Stomach (tissue), 9 donors: Measurements from ENCODE around the gene NOP56. TPM values are rescaled to one million over a fixed set of nuclear protein-coding genes. Genes with fewer than 3 reads are reported as not detected.

Experiments
- DNase-seq, 2 donors: peaks; one replicate each; pipeline versions ENCODE4 v3.0.0 to v3.0.0-alpha.2; 2013 to 2019
- H3K27ac ChIP-seq, 5 donors: fragments of 200-600 bp in 4 of 5; sonication (generic) in 4 of 5; one replicate each; pipeline ENCODE4 v1.5.1; 2013 to 2019; ENCODE audit warnings: mild to moderate bottlenecking in 1 of 5, moderate library complexity in 1 of 5
- H3K27me3 ChIP-seq, 3 donors: fragments of 200-600 bp; sonication (generic); one replicate each; pipeline ENCODE4 v1.5.1; 2017 to 2019; ENCODE audit warnings: mixed run types in 1 of 3
- H3K36me3 ChIP-seq, 4 donors: fragments of 200-600 bp; sonication (generic); 1 replicate in 3 of 4; 2 replicates in 1 of 4; pipeline ENCODE4 v1.5.1; 2016 to 2019
- H3K4me1 ChIP-seq, 4 donors: fragments of 200-600 bp; sonication (generic); one replicate each; pipeline ENCODE4 v1.5.1; 2016 to 2019
- H3K4me3 ChIP-seq, 4 donors: fragments of 200-600 bp; sonication (generic) in 3 of 4; one replicate each; pipeline ENCODE4 v1.5.1; 2016 to 2019; ENCODE audit warnings: mild to moderate bottlenecking in 1 of 4
- H3K9me3 ChIP-seq, 4 donors: fragments of 200-600 bp; sonication (generic); one replicate each; pipeline ENCODE4 v1.5.1; 2016 to 2019
- EP300 ChIP-seq: sonication (generic); formaldehyde crosslinking; IDR thresholded peaks from one replicate; pipeline ENCODE4 v1.6.1; 2017; ENCODE audit warnings: antibody characterized with exemption
- POLR2A ChIP-seq, 4 donors: fragments of 450-650 bp; IDR thresholded peaks; one replicate each; pipeline ENCODE4 v1.6.1; 2016; ENCODE audit warnings: antibody characterized with exemption in 4 of 4, control low read depth in 2 of 4, mild to moderate bottlenecking in 1 of 4, moderate library complexity in 1 of 4
- POLR2AphosphoS5 ChIP-seq, 3 donors: sonication (generic); formaldehyde crosslinking; IDR thresholded peaks; one replicate each; pipeline ENCODE4 v1.6.1; 2016; ENCODE audit warnings: antibody characterized with exemption in 3 of 3
- WGBS, 5 donors: extraction: QIAGEN DNeasy Blood & Tissue Kit in 3 of 5; methylation state at CpG; one replicate each; pipeline versions ENCODE4 v1.1.5 to v1.1.7; 2013 to 2018; 5-methylcytosine and 5-hydroxymethylcytosine counted together
- intact Hi-C: fragments of 100-400 bp; cut with DNase I; formaldehyde crosslinking; loops from one replicate; pipeline ENCODE4 v1.15.1; 2023; ENCODE audit warnings: low total_unique reads
- polyA plus RNA-seq, 3 donors: library from polyadenylated mRNA; stranded (reverse); fragments of 200-250 nt; gene quantifications; one replicate each; pipeline ENCODE4 v1.2.3, GENCODE V29; 2013
- total RNA-seq, 5 donors: library from RNA; depleted of rRNA; stranded (reverse); fragments of >200 nt; gene quantifications; one replicate each; pipeline versions ENCODE4 v1.1.0 to v1.2.3, GENCODE V29; 2014 to 2016
- TF ChIP-seq, protein P1 (sequence below), 7 experiments: fragments of 450-650 bp in 4 of 7; fragments of 200-600 bp in 3 of 7; sonication (generic) in 3 of 7; IDR thresholded peaks; one replicate each; pipeline ENCODE4 v1.5.1; 2016 to 2019; ENCODE audit warnings: antibody characterized with exemption in 7 of 7, control low read depth in 2 of 7, mild to moderate bottlenecking in 1 of 7
- donor health status: healthy with polysubstance abuse.
- donor health status: Bipolar disorder and iron deficiency.
- donor health status: healthy.

NOP56 gene
- total and polyA plus RNA-seq, 8 donors, result 42.4 to 157 (median 98.8) TPM

DNA sequence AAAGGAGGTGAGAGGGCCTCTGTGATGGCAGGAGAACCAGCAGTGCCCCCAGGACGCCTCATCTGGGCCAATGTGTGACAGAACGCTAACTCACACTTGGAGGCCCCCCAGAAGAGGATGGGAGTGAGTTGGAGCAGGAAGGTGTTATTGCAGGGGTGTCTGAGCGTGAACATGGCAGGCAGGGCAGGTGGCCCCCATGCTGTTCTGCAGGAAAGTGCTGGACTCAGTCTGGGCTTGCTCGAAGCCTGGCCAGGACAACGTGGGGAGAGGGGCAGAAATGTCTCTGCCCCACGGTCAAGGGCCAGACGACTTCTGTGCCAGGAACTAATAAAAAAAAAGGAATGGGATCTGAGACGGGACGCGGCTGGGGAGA lies 39.2 kb downstream of the NOP56 start:
- intact Hi-C loops, result no loop called here
- DNase-seq, result no peak
- Histone ChIP-seq H3K4me1 (peaks cover 9 to 35% (median 24%) of the 10 kb centered on the region in 4 donors), H3K9me3 (no peaks in the 10 kb centered on the region), H3K36me3 (no peaks in the 10 kb centered on the region), H3K27ac (peak overlapping the region; percentile 9 to 94 (median 85)), H3K27me3 (peaks cover 0 to 49% (median 18%) of the 10 kb centered on the region in 3 donors), H3K4me3 (peak overlapping the region; percentile 53 to 63 (median 60))
- 49 to 59% (median 57%) methylated on average over 10 of the region's 10 CpGs for WGBS, 5 donors
- TF ChIP-seq POLR2AphosphoS5 (IDR thresholded peaks at IDR 0.05) (no peak), EP300 (no peak), POLR2A (IDR thresholded peaks at IDR 0.05) (no peak)
- TF ChIP-seq, protein P1, sequence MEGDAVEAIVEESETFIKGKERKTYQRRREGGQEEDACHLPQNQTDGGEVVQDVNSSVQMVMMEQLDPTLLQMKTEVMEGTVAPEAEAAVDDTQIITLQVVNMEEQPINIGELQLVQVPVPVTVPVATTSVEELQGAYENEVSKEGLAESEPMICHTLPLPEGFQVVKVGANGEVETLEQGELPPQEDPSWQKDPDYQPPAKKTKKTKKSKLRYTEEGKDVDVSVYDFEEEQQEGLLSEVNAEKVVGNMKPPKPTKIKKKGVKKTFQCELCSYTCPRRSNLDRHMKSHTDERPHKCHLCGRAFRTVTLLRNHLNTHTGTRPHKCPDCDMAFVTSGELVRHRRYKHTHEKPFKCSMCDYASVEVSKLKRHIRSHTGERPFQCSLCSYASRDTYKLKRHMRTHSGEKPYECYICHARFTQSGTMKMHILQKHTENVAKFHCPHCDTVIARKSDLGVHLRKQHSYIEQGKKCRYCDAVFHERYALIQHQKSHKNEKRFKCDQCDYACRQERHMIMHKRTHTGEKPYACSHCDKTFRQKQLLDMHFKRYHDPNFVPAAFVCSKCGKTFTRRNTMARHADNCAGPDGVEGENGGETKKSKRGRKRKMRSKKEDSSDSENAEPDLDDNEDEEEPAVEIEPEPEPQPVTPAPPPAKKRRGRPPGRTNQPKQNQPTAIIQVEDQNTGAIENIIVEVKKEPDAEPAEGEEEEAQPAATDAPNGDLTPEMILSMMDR (IDR thresholded peaks at IDR 0.05), result no peak

DNA sequence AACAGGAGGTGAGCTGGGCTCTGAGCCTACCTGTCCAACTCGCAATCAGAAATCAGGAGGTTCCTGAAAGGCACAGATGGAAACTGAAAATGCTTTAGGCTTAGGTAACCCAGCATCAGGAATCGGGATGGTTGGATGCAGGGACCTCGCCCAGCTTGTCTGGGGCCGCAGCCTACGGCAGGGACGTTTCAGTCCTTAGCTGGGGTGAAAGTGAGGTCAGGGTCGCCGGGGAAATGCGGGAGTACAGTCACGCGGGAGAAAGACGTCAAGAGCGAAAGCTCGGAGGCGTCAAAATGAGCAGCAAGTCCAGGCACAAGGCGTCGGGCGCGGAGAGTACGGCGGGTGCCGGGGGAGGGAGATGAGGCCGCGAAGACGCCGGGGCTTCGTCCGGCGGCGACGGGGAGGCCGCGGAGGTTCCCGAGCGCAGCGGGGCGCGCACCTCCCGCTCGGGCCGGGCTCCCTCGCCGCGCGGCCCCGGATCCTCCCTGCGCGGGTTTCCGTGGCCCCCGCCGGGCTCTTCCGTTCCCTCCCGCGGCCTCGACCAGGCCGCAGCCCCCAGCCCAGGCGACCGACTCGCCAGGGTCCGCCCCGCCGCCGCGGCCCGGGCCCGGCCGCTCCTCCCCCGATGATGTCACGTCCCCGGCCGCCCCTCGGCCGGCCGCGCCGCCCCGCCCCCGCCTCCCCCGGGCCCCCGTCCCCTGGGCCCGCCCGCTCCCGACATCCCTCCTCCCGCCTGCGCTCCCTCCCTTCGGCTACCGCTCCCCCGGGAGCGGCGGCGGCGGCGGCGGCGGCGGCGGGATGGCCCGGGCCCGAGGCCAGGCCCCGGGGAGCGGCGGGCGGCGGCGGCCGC lies 39.8 kb downstream of the NOP56 start, which contains the start of gene EBF4:
TSS of gene EBF4 (plus strand) at position 745 of the 850 bp plus-strand sequence. CDS start 866 bp downstream, outside the sequence.
- WGBS, 5 donors, result 2 to 7% (median 4%) methylated on average over 21 to 101 of the region's 106 CpGs

DNA sequence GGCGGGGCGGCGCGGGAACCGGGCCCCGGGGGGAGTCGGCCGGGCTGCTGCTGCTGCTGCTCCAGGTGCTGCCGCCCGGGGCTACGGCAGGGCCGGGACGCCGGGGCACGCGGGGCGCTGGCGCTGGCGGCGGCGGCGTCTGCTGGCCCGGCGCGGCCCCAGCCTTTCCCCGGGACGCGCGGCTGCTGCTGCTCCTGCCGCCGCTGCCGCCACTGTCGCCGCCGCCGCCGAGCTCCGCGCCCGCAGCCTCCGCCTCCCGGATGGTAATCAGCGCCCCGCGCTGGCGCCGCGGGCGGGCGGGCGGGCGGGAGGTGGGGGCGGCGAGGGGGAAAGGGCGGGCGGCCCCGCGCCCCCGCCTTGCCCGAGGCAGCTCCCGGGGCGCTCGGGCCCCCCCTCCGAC lies 40.5 kb downstream of the NOP56 start:
- peaks cover 0 to 45% (median 17%) of the 10 kb centered on the region in 3 donors for H3K27me3 ChIP-seq

More for the DNA sequence above, 39.8 kb downstream of the NOP56 start, which contains the start of gene EBF4:
- H3K4me3 ChIP-seq, result peak within 1 kb of the TSS; percentile 53 to 63 (median 61)
- H3K9me3 ChIP-seq, result no peaks in the 10 kb centered on the region
- peak; percentile 55 to 87 for DNase-seq
- peaks cover 9 to 35% (median 24%) of the 10 kb centered on the region in 4 donors for H3K4me1 ChIP-seq
- no peaks in the 10 kb centered on the region for H3K36me3 ChIP-seq
- intact Hi-C loops, result no loop called here
- peaks cover 0 to 47% (median 17%) of the 10 kb centered on the region in 3 donors for H3K27me3 ChIP-seq
- peak in 1 of 3 donors; percentile 26 for TF ChIP-seq POLR2AphosphoS5 (IDR thresholded peaks at IDR 0.05)
- TF ChIP-seq POLR2A (IDR thresholded peaks at IDR 0.05), result no peak
- H3K27ac ChIP-seq, result peak within 1 kb of the TSS; percentile 9 to 94 (median 85)

DNA sequence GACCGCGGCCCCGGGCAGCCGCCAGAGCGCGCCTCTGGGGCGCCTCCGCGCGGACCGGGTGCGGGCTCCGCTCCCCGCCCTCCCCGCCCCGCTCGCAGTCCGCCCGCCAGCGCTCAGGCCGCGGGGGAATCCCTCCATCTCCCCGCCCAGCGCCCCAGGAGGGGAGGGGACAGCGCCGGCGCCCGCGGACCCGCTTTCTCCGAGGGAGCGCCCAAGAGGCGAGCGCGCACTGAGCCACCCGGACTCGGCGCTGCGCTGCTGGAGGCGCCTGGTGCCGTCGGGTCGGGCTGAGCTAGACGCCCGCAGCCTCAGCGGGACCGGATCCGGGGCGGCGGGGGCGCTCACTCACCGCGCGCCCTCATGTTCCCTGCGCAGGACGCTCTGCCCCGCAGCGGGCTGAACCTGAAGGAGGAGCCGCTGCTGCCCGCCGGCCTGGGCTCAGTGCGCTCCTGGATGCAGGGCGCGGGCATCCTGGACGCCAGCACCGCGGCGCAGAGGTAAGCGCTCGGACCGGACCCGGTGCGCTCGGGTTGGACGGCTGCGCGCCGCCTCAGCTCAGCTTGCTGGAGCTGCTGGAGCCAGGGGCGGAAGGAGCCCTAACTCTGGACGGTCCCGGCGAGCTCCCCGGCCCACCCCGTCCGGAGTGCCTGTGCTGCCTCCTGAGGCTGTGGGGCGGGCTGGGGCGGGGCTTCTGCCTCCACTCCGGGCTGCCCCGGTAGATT lies 41.0 kb downstream of the NOP56 start:
- TF ChIP-seq, protein P1 (IDR thresholded peaks at IDR 0.05), result no peak
- TF ChIP-seq POLR2AphosphoS5 (IDR thresholded peaks at IDR 0.05) (no peak), POLR2A (IDR thresholded peaks at IDR 0.05) (no peak), EP300 (no peak)
- H3K4me1 ChIP-seq, result peaks cover 9 to 26% (median 19%) of the 10 kb centered on the region in 4 donors
- peak; percentile 38 to 81 for DNase-seq
- H3K27me3 ChIP-seq, result peaks cover 0 to 49% (median 17%) of the 10 kb centered on the region in 3 donors
- peak overlapping the region in 3 of 5 donors; percentile 33 to 94 (median 52) for H3K27ac ChIP-seq
- no peaks in the 10 kb centered on the region for H3K9me3 ChIP-seq
- intact Hi-C loops, result no loop called here
- 0 to 6% (median 3%) methylated on average over 4 to 76 of the region's 89 CpGs for WGBS, 5 donors
- H3K4me3 ChIP-seq, result peak overlapping the region; percentile 53 to 63 (median 61)
- no peaks in the 10 kb centered on the region for H3K36me3 ChIP-seq

More for the DNA sequence above, 40.5 kb downstream of the NOP56 start:
- Histone ChIP-seq H3K4me3 (peak overlapping the region; percentile 53 to 63 (median 61)), H3K9me3 (no peaks in the 10 kb centered on the region), H3K4me1 (peaks cover 9 to 31% (median 22%) of the 10 kb centered on the region in 4 donors), H3K36me3 (no peaks in the 10 kb centered on the region), H3K27ac (peak overlapping the region in 2 of 5 donors; percentile 52 to 94)
- DNase-seq, result peak in 1 of 2 donors; percentile 25
- TF ChIP-seq, protein P1 (IDR thresholded peaks at IDR 0.05), result no peak
- no peak for TF ChIP-seq EP300
- no peak for TF ChIP-seq POLR2A (IDR thresholded peaks at IDR 0.05)
- TF ChIP-seq POLR2AphosphoS5 (IDR thresholded peaks at IDR 0.05), result no peak
- intact Hi-C loops, result no loop called here
- WGBS, 5 donors, result 0 to 2% (median 0%) methylated on average over 5 to 58 of the region's 64 CpGs; no CpG with 5 or more reads in 2 of the 5 donors
